Hepatic stellate cell (primary cell): Measurements from ENCODE around the gene ADCY2.

ENCODE experiments used
- DNase-seq: peaks from one replicate; pipeline ENCODE4 v3.0.0; 2011; ENCODE audit warnings: low spot score

The ADCY2 gene

DNA sequence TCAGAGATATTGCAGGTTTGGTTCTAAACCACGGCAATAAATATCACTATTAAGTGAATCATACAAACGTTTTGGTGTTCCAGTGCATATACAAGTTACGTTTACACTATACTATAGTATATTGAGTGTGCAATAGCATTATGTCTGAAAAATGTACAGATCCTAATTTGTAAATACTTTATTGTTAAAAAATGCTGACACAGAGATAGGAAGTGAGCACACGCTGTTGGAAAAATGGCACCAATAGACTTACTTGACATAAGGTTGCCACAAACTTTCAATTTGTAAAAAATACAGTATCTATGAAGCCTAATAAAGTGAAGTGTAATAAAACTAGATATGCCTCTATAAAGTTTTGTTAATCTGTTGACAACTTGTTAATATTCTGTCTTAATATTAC is 439.0 kb downstream of the ADCY2 start:
- no peak for DNase-seq

GRCh38 chr5:7837403-7837802 is 441.5 kb downstream of the ADCY2 start:
- DNase-seq: no peak

DNA sequence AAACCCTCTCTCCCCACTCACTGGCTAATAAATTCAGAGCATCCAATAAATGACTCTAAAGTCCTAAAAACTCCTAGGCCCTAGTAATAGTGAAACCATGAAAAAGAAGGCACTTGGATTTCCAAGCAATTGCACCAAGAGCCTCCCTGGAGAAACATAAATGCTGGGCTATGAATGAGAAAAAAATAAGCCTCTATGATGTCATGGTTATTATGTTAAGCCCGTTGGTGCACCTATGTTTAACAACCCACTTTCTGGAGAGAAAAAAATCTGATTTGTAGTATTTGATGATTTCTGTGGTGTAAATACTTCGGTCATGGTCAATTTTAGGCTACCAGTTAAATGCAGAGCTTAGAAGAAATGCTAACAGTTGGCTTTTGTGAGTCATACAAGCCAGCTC is 446.6 kb downstream of the ADCY2 start:
- no peak for DNase-seq

DNA sequence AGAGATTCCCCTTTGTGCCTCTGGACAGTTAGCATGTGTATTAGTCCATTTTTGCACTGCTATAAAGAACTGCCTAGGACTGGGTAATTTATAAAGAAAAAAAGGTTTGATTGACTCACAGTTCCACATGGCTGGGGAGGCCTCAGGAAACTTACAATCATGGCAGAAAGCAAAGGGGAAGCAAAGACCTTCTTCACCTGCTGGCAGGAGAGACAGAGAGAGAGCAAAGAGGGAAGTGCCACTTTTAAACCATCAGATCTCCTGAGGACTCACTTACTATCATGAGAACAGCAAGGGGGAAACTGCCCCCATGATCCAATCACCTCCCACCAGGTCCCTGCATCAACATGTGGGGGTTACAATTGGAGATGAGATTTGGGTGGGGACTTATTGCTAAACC is 449.0 kb downstream of the ADCY2 start:
- no peak for DNase-seq

DNA sequence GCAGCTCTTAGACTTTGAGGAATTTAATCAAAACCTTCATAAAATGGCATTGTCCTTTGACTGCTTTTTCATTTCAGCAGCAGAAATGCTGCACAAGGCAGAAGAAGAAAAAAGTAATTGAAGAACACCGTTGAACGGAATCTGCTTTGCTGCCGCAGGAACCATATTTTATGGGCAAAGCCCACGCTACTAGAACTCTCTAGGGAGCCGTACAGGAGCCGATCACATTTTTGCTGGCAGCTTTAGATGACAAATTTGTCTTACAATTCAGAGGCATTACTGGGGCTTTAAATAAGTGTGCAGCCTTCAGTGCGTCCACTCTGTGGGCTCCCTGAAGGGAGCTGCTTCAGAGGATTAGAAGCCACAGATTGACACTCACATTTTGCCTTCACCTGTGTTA is 449.6 kb downstream of the ADCY2 start:
- DNase-seq: no peak

GRCh38 chr5:7846327-7846726 is 450.4 kb downstream of the ADCY2 start:
- no peak for DNase-seq

GRCh38 chr5:7848296-7848695 is 452.4 kb downstream of the ADCY2 start:
- no peak for DNase-seq

GRCh38 chr5:7849681-7850394 is 453.9 kb downstream of the ADCY2 start:
- DNase-seq: peak; percentile 36

DNA sequence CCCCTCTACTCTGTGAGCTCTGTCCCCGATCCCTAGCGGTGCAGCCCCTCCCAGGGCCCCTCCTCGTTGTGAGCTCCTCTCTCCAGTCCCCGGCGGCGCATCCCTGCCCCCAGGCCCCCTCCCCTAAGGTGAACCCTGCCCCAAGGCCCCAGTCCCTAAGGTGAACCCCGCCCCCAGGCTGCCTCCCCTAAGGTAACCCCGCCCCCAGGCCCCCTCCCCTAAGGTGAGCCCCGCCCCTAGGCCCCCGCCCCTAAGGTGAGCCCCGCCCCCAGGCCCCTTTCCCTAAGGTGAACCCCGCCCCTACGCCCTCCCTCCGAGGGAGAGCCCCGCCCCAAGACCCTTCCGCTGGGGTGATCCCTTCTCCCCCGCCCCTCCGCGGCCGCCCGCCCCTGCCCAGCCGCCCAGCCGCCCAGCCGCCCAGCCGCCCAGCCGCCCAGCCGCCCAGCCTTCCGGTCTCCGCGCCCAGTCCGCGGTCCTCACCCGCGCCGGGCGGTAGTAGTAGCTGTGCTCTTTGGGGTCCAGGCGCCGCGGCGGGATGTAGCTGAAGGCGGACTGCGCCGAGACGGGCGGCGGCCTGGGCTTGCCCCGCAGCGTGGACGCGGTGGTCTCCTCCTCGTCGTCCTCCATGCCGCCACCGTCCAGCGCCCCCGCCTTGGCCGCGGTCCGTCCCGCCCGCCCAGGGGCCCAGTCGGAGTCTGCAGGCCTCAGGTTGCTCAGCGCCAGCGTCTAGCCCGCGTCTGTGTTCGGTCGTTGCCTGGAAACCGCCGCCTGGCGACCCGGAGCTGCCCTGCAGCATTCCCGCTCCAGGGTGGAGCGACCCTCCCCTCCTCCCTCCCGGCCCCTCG is 454.7 kb downstream of the ADCY2 start, which contains the start of gene CFAP90:
CFAP90 (minus strand) TSS at position 739 of the 845 bp plus-strand sequence; CDS start at position 627, 112 bp downstream.
- no peak for DNase-seq

DNA sequence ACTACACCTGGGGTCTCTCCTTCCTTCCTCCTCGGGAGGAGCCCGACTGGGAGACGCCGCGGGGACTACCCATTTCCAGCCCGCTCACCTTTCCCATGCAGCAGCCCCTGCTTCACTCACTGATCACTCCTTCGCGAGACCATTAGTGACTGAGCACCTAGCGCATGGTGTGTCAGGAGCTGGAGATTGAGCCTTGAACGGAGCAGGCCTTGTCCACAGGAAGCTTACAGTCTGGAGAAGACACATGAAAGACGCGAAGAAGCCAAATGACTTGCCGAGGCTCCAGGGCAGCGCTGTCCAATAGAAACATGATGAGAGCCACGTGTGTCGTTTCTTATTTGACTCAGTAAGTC is 455.3 kb downstream of the ADCY2 start:
- no peak for DNase-seq

DNA sequence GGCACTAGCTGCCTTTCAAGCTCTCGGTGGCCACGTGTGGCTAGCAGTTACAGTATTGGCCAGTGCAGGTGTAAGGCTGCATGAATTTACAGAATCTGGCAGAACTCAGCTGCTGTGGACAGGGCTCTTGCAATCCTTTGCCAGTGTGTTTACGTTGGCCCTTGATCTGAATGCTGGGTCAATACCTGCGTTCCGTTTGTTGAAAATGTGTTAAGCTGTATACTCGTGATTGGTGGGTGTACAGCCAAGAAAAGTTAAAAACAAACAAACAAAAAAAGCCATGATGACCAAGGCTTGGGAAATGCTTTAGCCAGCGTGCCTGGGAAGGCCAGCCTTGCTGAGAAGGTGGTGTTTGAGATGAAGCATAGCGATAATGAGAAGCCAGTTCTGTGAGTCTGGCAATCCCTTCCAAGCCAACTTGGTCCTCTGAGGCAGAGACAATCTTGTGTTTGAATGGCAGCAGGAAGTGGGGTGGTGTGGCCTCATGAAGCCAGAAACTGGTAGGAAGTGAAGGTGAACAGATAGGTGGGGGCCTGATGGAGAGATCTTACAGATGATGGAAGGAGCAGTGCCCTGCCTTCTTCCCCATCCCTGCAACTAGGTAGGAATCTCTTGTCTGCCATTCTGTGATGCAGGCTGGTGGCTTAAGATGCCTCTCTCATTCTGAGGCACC is 455.8 kb downstream of the ADCY2 start:
- no peak for DNase-seq

GRCh38 chr5:7852542-7852941 is 456.6 kb downstream of the ADCY2 start:
- no peak for DNase-seq

- no peak for DNase-seq
Measured at GRCh38 chr5:7852988-7853387, 457.1 kb downstream of the ADCY2 start.

DNA sequence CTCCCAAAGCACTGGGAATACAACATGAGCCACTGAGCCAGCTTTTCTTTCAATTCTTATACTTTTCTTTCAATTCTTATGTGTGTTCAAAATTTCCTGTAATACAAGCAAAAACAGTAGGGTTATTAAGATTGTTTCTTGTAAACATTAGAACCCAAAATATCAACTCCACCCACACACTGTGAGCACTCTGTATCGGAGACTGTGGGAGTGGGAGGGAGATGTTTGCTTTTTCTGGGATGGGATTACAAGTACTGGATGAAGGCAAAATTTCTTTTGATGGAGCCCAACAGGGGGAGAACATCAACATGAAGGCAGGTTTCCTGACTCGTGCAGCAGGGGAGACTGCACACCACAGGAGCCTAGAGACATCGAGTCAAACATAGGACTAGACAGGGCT is 459.7 kb downstream of the ADCY2 start:
- DNase-seq: no peak

- no peak for DNase-seq
Measured at GRCh38 chr5:7856855-7857254, 460.9 kb downstream of the ADCY2 start.

- DNase-seq: no peak
Measured at GRCh38 chr5:7857361-7857760, 461.4 kb downstream of the ADCY2 start.

GRCh38 chr5:7857926-7858632 is 462.1 kb downstream of the ADCY2 start:
- no peak for DNase-seq

DNA sequence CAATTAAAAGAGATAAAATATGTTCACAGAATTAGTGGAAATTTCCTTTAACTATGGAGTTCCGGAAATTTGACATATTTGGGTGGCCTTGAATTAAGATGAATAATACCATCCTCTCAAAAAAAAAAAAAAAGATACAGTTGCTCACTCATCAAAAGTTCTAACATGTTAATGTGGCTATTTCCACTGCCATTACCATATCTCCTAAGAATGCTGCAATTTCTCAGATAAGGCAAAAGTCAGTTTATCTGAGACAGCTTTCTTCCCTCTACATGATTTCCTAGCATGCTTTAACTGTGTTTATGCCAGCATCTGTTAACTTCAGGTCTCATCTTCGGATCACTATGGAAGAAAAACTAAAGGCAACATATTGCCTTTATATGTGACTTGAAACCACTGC is 470.3 kb downstream of the ADCY2 start:
- no peak for DNase-seq

GRCh38 chr5:7867260-7867659 is 471.3 kb downstream of the ADCY2 start:
- no peak for DNase-seq

- DNase-seq: no peak
Measured at GRCh38 chr5:7868427-7868772, 472.5 kb downstream of the ADCY2 start.

GRCh38 chr5:7868773-7869473 is 473.0 kb downstream of the ADCY2 start, which contains the start of the genes FASTKD3 and MTRR:
FASTKD3 (minus strand) TSS chr5:7869031; CDS start chr5:7868083, 948 bp downstream.
MTRR (plus strand) TSS chr5:7869148; CDS start chr5:7870795, 1,647 bp downstream.
- peak; percentile 97 for DNase-seq
